ENCODE data around the gene MCF2L2.

MCF2L2 gene

GRCh38 chr3:183153210-183153950 lies 275.0 kb downstream of the MCF2L2 start:
- no peak for DNase-seq (ENCODE audit: low spot score in 2 of 2)
- Mint-ChIP-seq H3K4me3 (no peak overlapping the region), H3K9me3 (no peaks in the 10 kb centered on the region)

GRCh38 chr3:183151821-183152351 lies 276.5 kb downstream of the MCF2L2 start:
- Mint-ChIP-seq H3K4me3 (no peak overlapping the region), H3K27ac (ENCODE audit: low read depth) (no peak overlapping the region), H3K27me3 (no peaks in the 10 kb centered on the region), H3K9me3 (no peaks in the 10 kb centered on the region), H3K36me3 (ENCODE audit: insufficient read depth) (peaks cover 6% of the 10 kb centered on the region), H3K4me1 (no peaks in the 10 kb centered on the region)
- ATAC-seq (replicated peaks; ENCODE audit: extremely low read depth, poor library complexity, severe bottlenecking) (no peak), DNase-seq (ENCODE audit: low spot score in 2 of 2) (no peak)

More at GRCh38 chr3:183153210-183153950, 275.0 kb downstream of the MCF2L2 start:
- Mint-ChIP-seq H3K27me3 (no peaks in the 10 kb centered on the region), H3K27ac (ENCODE audit: low read depth) (no peak overlapping the region), H3K4me1 (no peaks in the 10 kb centered on the region), H3K36me3 (ENCODE audit: insufficient read depth) (peaks cover 8% of the 10 kb centered on the region)
- no peak for ATAC-seq (replicated peaks; ENCODE audit: extremely low read depth, poor library complexity, severe bottlenecking)

- Mint-ChIP-seq H3K4me1 (no peaks in the 10 kb centered on the region), H3K27me3 (no peaks in the 10 kb centered on the region), H3K27ac (ENCODE audit: low read depth) (no peak overlapping the region), H3K9me3 (no peaks in the 10 kb centered on the region), H3K36me3 (ENCODE audit: insufficient read depth) (peaks cover 6% of the 10 kb centered on the region), H3K4me3 (no peak overlapping the region)
- ATAC-seq (replicated peaks; ENCODE audit: extremely low read depth, poor library complexity, severe bottlenecking): no peak
- no peak for DNase-seq (ENCODE audit: low spot score in 2 of 2)
These were observed 277.3 kb downstream of the MCF2L2 start for GRCh38 chr3:183151086-183151485.

- Mint-ChIP-seq H3K27me3 (no peaks in the 10 kb centered on the region), H3K9me3 (no peaks in the 10 kb centered on the region), H3K4me1 (no peaks in the 10 kb centered on the region), H3K27ac (ENCODE audit: low read depth) (no peak overlapping the region), H3K4me3 (no peak overlapping the region), H3K36me3 (ENCODE audit: insufficient read depth) (peaks cover 6% of the 10 kb centered on the region)
- DNase-seq (ENCODE audit: low spot score in 2 of 2) (no peak), ATAC-seq (replicated peaks; ENCODE audit: extremely low read depth, poor library complexity, severe bottlenecking) (no peak)
These were observed 278.3 kb downstream of the MCF2L2 start for GRCh38 chr3:183149915-183150750.

GRCh38 chr3:183148056-183148455 lies 280.4 kb downstream of the MCF2L2 start:
- Mint-ChIP-seq H3K27me3 (no peaks in the 10 kb centered on the region), H3K4me3 (no peak overlapping the region), H3K27ac (ENCODE audit: low read depth) (no peak overlapping the region), H3K9me3 (no peaks in the 10 kb centered on the region), H3K36me3 (ENCODE audit: insufficient read depth) (peaks cover 2% of the 10 kb centered on the region), H3K4me1 (no peaks in the 10 kb centered on the region)
- DNase-seq (ENCODE audit: low spot score in 2 of 2) (no peak), ATAC-seq (replicated peaks; ENCODE audit: extremely low read depth, poor library complexity, severe bottlenecking) (no peak)

GRCh38 chr3:183144363-183144762 lies 284.1 kb downstream of the MCF2L2 start:
- no peak overlapping the region for H3K27ac Mint-ChIP-seq (ENCODE audit: low read depth)
- H3K27me3 Mint-ChIP-seq: no peaks in the 10 kb centered on the region
- H3K9me3 Mint-ChIP-seq: no peaks in the 10 kb centered on the region
- no peak for ATAC-seq (replicated peaks; ENCODE audit: extremely low read depth, poor library complexity, severe bottlenecking)
- no peak overlapping the region for H3K4me3 Mint-ChIP-seq
- H3K36me3 Mint-ChIP-seq (ENCODE audit: insufficient read depth): peaks cover 2% of the 10 kb centered on the region
- DNase-seq (ENCODE audit: low spot score in 2 of 2): no peak
- no peaks in the 10 kb centered on the region for H3K4me1 Mint-ChIP-seq

GRCh38 chr3:183142199-183142598 lies 286.2 kb downstream of the MCF2L2 start:
- peaks cover 2% of the 10 kb centered on the region for H3K36me3 Mint-ChIP-seq (ENCODE audit: insufficient read depth)
- no peak overlapping the region for H3K4me3 Mint-ChIP-seq
- H3K27ac Mint-ChIP-seq (ENCODE audit: low read depth): no peak overlapping the region
- no peaks in the 10 kb centered on the region for H3K9me3 Mint-ChIP-seq
- no peak for ATAC-seq (replicated peaks; ENCODE audit: extremely low read depth, poor library complexity, severe bottlenecking)
- H3K4me1 Mint-ChIP-seq: no peaks in the 10 kb centered on the region
- no peak for DNase-seq (ENCODE audit: low spot score in 2 of 2)
- H3K27me3 Mint-ChIP-seq: no peaks in the 10 kb centered on the region

- Mint-ChIP-seq H3K9me3 (no peaks in the 10 kb centered on the region), H3K4me1 (no peaks in the 10 kb centered on the region), H3K27ac (ENCODE audit: low read depth) (no peak overlapping the region), H3K27me3 (no peaks in the 10 kb centered on the region), H3K4me3 (no peak overlapping the region), H3K36me3 (ENCODE audit: insufficient read depth) (peaks cover 2% of the 10 kb centered on the region)
- DNase-seq (ENCODE audit: low spot score in 2 of 2) (no peak), ATAC-seq (replicated peaks; ENCODE audit: extremely low read depth, poor library complexity, severe bottlenecking) (no peak)
These were observed 293.6 kb downstream of the MCF2L2 start for GRCh38 chr3:183134844-183135243.

GRCh38 chr3:183132409-183132808 lies 296.0 kb downstream of the MCF2L2 start:
- ATAC-seq (replicated peaks; ENCODE audit: extremely low read depth, poor library complexity, severe bottlenecking) (no peak), DNase-seq (ENCODE audit: low spot score in 2 of 2) (no peak)
- Mint-ChIP-seq H3K36me3 (ENCODE audit: insufficient read depth) (peaks cover 2% of the 10 kb centered on the region), H3K9me3 (peaks cover 6% of the 10 kb centered on the region), H3K27ac (ENCODE audit: low read depth) (no peak overlapping the region), H3K4me1 (no peaks in the 10 kb centered on the region), H3K27me3 (no peaks in the 10 kb centered on the region), H3K4me3 (no peak overlapping the region)

GRCh38 chr3:183131735-183132134 lies 296.7 kb downstream of the MCF2L2 start:
- DNase-seq (ENCODE audit: low spot score in 2 of 2): no peak
- no peak overlapping the region for H3K4me3 Mint-ChIP-seq
- no peak for ATAC-seq (replicated peaks; ENCODE audit: extremely low read depth, poor library complexity, severe bottlenecking)
- H3K27me3 Mint-ChIP-seq: no peaks in the 10 kb centered on the region
- no peak overlapping the region for H3K27ac Mint-ChIP-seq (ENCODE audit: low read depth)
- H3K4me1 Mint-ChIP-seq: no peaks in the 10 kb centered on the region
- H3K9me3 Mint-ChIP-seq: peaks cover 6% of the 10 kb centered on the region
- H3K36me3 Mint-ChIP-seq (ENCODE audit: insufficient read depth): peaks cover 2% of the 10 kb centered on the region

- H3K27me3 Mint-ChIP-seq: no peaks in the 10 kb centered on the region
These were observed 297.2 kb downstream of the MCF2L2 start for GRCh38 chr3:183131186-183131725.

GRCh38 chr3:183129243-183129642 lies 299.2 kb downstream of the MCF2L2 start:
- Mint-ChIP-seq H3K4me1 (no peaks in the 10 kb centered on the region), H3K36me3 (ENCODE audit: insufficient read depth) (peaks cover 2% of the 10 kb centered on the region)

More at GRCh38 chr3:183131186-183131725, 297.2 kb downstream of the MCF2L2 start:
- H3K4me1 Mint-ChIP-seq: no peaks in the 10 kb centered on the region
- no peak overlapping the region for H3K27ac Mint-ChIP-seq (ENCODE audit: low read depth)
- peaks cover 6% of the 10 kb centered on the region for H3K9me3 Mint-ChIP-seq
- peaks cover 2% of the 10 kb centered on the region for H3K36me3 Mint-ChIP-seq (ENCODE audit: insufficient read depth)
- H3K4me3 Mint-ChIP-seq: no peak overlapping the region
- ATAC-seq (replicated peaks; ENCODE audit: extremely low read depth, poor library complexity, severe bottlenecking) (no peak), DNase-seq (ENCODE audit: low spot score in 2 of 2) (no peak)

More at GRCh38 chr3:183129243-183129642, 299.2 kb downstream of the MCF2L2 start:
- Mint-ChIP-seq H3K27ac (ENCODE audit: low read depth) (no peak overlapping the region), H3K4me3 (no peak overlapping the region), H3K9me3 (peaks cover 6% of the 10 kb centered on the region), H3K27me3 (no peaks in the 10 kb centered on the region)
- ATAC-seq (replicated peaks; ENCODE audit: extremely low read depth, poor library complexity, severe bottlenecking): no peak
- no peak for DNase-seq (ENCODE audit: low spot score in 2 of 2)

All from central memory CD8-positive, alpha-beta T cell (primary cell).